A673 (cell line): ENCODE measurements around the gene QKI. TPM values are rescaled to one million over a fixed set of nuclear protein-coding genes. Genes with fewer than 3 reads are reported as not detected.

Experiments used
- BruUV-seq: library from RNA; stranded (reverse); fragments of 400-500 nt; replicated peaks from 2 replicates; lab custom pipeline; 2021; lab: Mats Ljungman, UMichigan
- CTCF ChIA-PET: fragments of 300-600 bp; sonication (Branson Sonifier 250); formaldehyde crosslinking; loops from one replicate; lab custom pipeline; 2022; ENCODE audit warnings: antibody characterized with exemption; lab: Charles Lee
- POLR2A ChIA-PET: fragments of 300-600 bp; sonication (Branson Sonifier 250); formaldehyde crosslinking; loops from one replicate; lab custom pipeline; 2022; ENCODE audit warnings: antibody characterized with exemption; ENCODE audit not compliant: low non-redundant PET; lab: Charles Lee
- DNase-seq: peaks from one replicate; pipeline ENCODE4 v3.0.0-alpha.2; 2015; ENCODE audit warnings: low spot score
- H3K27ac ChIP-seq: fragments of 200-600 bp; sonication (generic); 2 replicates; pipeline ENCODE4 v1.5.1; 2016; ENCODE audit warnings: mixed run types, low read depth, mild to moderate bottlenecking, mixed read lengths, antibody characterized with exemption, low read length; ENCODE audit not compliant: poor library complexity, severe bottlenecking
- H3K27me3 ChIP-seq: fragments of 200-600 bp; sonication (generic); replicated peaks from 2 replicates; pipeline ENCODE4 v1.6.1; 2017; ENCODE audit warnings: mixed run types, low read depth, mild to moderate bottlenecking, mixed read lengths, antibody characterized with exemption, low read length; ENCODE audit not compliant: insufficient read depth, poor library complexity
- H3K36me3 ChIP-seq: fragments of 200-600 bp; sonication (generic); 2 replicates; pipeline ENCODE4 v1.6.1; 2016; ENCODE audit warnings: mixed run types, mild to moderate bottlenecking, mixed read lengths, antibody characterized with exemption, low read length; ENCODE audit not compliant: insufficient read depth, poor library complexity, severe bottlenecking
- H3K4me1 ChIP-seq: fragments of 200-600 bp; sonication (generic); 2 replicates; pipeline ENCODE4 v1.6.1; 2017; ENCODE audit warnings: mixed run types, mild to moderate bottlenecking, mixed read lengths, antibody characterized with exemption, low read length; ENCODE audit not compliant: insufficient read depth, poor library complexity, severe bottlenecking
- H3K4me3 ChIP-seq: fragments of 200-600 bp; sonication (generic); 2 replicates; pipeline ENCODE4 v1.5.1; 2016; ENCODE audit warnings: low read depth, mixed run types, mild to moderate bottlenecking, mixed read lengths, low read length; ENCODE audit not compliant: poor library complexity, severe bottlenecking
- H3K9me3 ChIP-seq: fragments of 200-600 bp; sonication (generic); 2 replicates; pipeline ENCODE4 v1.6.1; 2016; ENCODE audit warnings: mixed run types, low read depth, mild to moderate bottlenecking, mixed read lengths, antibody characterized with exemption, low read length; ENCODE audit not compliant: poor library complexity, severe bottlenecking
- EZH2 ChIP-seq: fragments of 200-600 bp; sonication (generic); IDR thresholded peaks from 2 replicates; pipeline ENCODE4 v1.6.1; 2017; ENCODE audit warnings: borderline replicate concordance, low read depth, mild to moderate bottlenecking, mixed read lengths, antibody characterized with exemption, low read length; ENCODE audit not compliant: poor library complexity, severe bottlenecking
- intact Hi-C: fragments of 100-400 bp; cut with micrococcal nuclease; formaldehyde crosslinking; loops from one replicate; pipeline ENCODE4 v1.10.0; 2022; ENCODE audit not compliant: unreplicated experiment
- total RNA-seq: library from RNA; stranded (reverse); gene quantifications from 2 replicates; pipeline ENCODE4 v1.2.3, GENCODE V29; 2021
- TF ChIP-seq, protein P1 (sequence below): fragments of 300-800, 200-600 bp; sonication (generic); conservative IDR thresholded peaks from 2 replicates; pipeline ENCODE4 v1.5.1; 2017; ENCODE audit warnings: low read depth, mild to moderate bottlenecking, antibody characterized with exemption, low read length, moderate library complexity, mixed read lengths

Gene QKI
- total RNA-seq, 1 experiment from 2014 or later: 128 TPM

DNA sequence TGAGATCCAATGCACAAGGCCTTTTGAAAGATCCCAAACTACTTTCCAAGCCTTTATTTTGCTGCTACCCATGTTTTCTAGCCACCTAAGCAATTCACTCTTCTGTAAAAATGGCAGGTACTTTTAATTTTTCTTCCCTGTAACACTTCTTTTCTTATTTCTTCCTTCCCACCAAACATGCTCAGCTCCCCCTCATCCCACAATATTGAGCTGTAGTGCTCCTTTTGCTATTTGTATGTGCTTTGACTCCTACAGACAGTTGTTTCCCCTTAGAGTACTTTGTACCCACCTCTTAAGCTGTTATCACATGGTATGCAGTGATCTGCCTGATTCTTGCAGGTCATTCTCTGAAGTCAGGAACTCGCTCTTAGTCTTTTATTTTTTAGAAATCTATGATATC is 49.3 kb downstream of the QKI start:
- Histone ChIP-seq H3K27me3 (no peaks in the 10 kb centered on the region), H3K36me3 (no peaks in the 10 kb centered on the region), H3K4me3 (no peak overlapping the region), H3K4me1 (peaks cover 12% of the 10 kb centered on the region), H3K27ac (no peak overlapping the region), H3K9me3 (no peaks in the 10 kb centered on the region)
- ChIA-PET POLR2A (no interaction called here), CTCF (no interaction called here)
- BruUV-seq: no TSS peak
- DNase-seq: no peak
- TF ChIP-seq, protein P1, sequence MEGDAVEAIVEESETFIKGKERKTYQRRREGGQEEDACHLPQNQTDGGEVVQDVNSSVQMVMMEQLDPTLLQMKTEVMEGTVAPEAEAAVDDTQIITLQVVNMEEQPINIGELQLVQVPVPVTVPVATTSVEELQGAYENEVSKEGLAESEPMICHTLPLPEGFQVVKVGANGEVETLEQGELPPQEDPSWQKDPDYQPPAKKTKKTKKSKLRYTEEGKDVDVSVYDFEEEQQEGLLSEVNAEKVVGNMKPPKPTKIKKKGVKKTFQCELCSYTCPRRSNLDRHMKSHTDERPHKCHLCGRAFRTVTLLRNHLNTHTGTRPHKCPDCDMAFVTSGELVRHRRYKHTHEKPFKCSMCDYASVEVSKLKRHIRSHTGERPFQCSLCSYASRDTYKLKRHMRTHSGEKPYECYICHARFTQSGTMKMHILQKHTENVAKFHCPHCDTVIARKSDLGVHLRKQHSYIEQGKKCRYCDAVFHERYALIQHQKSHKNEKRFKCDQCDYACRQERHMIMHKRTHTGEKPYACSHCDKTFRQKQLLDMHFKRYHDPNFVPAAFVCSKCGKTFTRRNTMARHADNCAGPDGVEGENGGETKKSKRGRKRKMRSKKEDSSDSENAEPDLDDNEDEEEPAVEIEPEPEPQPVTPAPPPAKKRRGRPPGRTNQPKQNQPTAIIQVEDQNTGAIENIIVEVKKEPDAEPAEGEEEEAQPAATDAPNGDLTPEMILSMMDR: no peak
- TF ChIP-seq EZH2: no peak
- intact Hi-C loops: no loop called here

DNA sequence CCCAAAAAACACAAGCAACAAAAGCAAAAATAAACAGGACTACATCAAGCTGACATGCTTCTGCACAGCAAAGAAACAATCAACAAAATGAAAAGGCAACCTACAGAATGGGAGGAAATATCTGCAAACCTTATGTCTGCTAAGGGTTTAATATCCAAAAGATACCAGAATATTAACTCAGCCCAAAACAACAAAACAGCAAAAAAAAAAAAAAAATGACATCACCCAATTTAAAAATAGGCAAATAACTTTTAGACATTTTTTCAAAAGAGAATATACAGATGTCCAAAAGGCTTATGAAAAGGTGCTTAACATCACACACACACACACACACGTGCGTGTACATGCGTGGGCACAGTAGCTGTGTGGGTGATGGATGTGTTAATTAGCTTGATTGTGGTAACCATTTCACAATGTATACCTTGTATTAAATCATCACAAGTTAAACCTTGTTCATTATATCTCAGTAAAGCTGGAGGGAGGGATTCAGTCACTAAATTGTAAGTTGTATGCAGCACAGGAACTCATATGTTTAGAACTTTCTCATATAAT is 52.4 kb downstream of the QKI start:
- H3K4me3 ChIP-seq: no peak overlapping the region
- no peaks in the 10 kb centered on the region for H3K27me3 ChIP-seq
- peaks cover 9% of the 10 kb centered on the region for H3K36me3 ChIP-seq
- POLR2A ChIA-PET: no interaction called here
- H3K27ac ChIP-seq: no peak overlapping the region
- no peak for DNase-seq
- TF ChIP-seq EZH2: no peak
- TF ChIP-seq, protein P1: no peak
- no TSS peak for BruUV-seq
- intact Hi-C loops: no loop called here
- H3K4me1 ChIP-seq: peaks cover 7% of the 10 kb centered on the region
- CTCF ChIA-PET: interaction anchor here (0.6 kb wide), 1 partner anchor 406 kb away, joined by 3 read pairs; no protein-coding TSS in a partner anchor
- H3K9me3 ChIP-seq: peaks cover 16% of the 10 kb centered on the region

DNA sequence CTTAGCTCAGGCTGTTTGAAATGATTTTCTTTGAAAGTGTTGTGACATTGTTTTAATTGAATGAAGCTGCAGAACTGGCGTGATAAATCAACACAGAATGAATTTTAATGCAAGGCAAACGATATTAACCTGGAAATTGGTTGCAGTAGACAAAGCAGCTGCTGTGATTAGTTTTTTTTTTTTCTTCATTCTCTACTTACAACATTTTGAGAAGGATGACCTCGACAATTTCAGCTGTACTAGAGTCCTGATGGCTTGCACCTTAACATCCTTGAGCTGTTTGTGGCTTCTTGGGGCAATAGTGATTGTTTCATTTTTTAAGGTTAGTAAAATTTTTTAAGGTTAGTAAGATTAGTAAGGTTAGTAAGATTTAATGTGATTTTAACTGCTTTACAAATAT is 54.2 kb downstream of the QKI start:
- Histone ChIP-seq H3K9me3 (peaks cover 16% of the 10 kb centered on the region), H3K27ac (no peak overlapping the region), H3K4me1 (peaks cover 7% of the 10 kb centered on the region), H3K36me3 (peaks cover 9% of the 10 kb centered on the region), H3K27me3 (no peaks in the 10 kb centered on the region), H3K4me3 (no peak overlapping the region)
- ChIA-PET POLR2A (no interaction called here), CTCF (no interaction called here)
- no peak for DNase-seq
- no TSS peak for BruUV-seq
- intact Hi-C loops: no loop called here
- no peak for TF ChIP-seq EZH2
- TF ChIP-seq, protein P1: no peak
